ENCODE data around the gene IQSEC1.

IQSEC1 gene

DNA sequence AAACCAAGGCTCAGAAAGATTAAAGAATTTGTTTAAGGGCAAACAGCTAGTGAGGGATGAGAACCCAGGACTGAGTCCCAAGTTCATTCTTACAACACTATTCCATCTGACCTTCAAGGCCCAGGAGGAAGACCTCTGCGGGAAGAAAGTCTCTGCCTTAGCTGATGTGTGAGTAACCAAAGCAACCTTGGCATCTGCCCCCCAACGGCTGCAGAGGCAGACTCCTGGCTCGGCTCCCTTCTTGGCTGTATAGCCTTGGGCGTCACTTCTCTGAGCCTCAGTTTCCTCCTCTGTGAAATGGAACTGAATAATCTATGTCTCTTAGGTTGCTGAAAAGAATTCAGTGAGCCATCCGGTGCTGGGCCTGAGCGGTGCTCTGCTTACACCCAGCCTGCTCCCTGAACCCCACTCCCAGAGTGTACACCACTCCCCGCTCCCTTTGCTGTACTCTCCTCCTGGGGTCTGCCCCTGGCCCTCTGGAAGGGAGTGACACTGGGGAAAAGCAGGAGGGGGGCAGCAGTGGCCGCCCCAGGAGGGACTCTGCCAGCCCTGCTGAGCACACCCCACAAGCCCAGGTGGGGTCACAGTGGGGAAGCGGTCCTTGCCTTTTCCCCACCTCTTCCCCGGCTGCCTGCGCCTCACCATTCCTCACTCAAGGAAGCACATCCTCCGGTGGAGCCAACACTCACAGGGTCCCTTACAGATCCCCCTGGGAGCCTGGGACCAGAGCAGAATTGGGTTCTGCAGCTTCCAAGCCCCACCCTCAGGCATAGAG, 97.3 kb downstream of the IQSEC1 start:
- Histone ChIP-seq H3K36me3 (ENCODE audit: control insufficient read depth, low read depth, low read length) (no peaks in the 10 kb centered on the region), H3K27ac (ENCODE audit: low read length) (no peak overlapping the region), H3K4me1 (ENCODE audit: control insufficient read depth, low read depth, low read length) (peaks cover 7% of the 10 kb centered on the region), H3K9ac (ENCODE audit: low read length) (no peak overlapping the region), H3K27me3 (ENCODE audit: control insufficient read depth, insufficient read depth, low read length) (no peaks in the 10 kb centered on the region), H3K9me3 (ENCODE audit: control insufficient read depth, low read depth, low read length) (no peaks in the 10 kb centered on the region), H3K4me3 (ENCODE audit: low read length) (no peak overlapping the region)

- H3K36me3 ChIP-seq (ENCODE audit: control insufficient read depth, low read depth, low read length): no peaks in the 10 kb centered on the region
- no peak overlapping the region for H3K4me3 ChIP-seq (ENCODE audit: low read length)
- H3K9ac ChIP-seq (ENCODE audit: low read length): no peak overlapping the region
- H3K27me3 ChIP-seq (ENCODE audit: control insufficient read depth, insufficient read depth, low read length): peaks cover 3% of the 10 kb centered on the region
- H3K9me3 ChIP-seq (ENCODE audit: control insufficient read depth, low read depth, low read length): no peaks in the 10 kb centered on the region
- peaks cover 7% of the 10 kb centered on the region for H3K4me1 ChIP-seq (ENCODE audit: control insufficient read depth, low read depth, low read length)
- H3K27ac ChIP-seq (ENCODE audit: low read length): no peak overlapping the region
Measured at GRCh38 chr3:12974819-12975218, 98.4 kb downstream of the IQSEC1 start.

- peaks cover 9% of the 10 kb centered on the region for H3K4me1 ChIP-seq (ENCODE audit: control insufficient read depth, low read depth, low read length)
- H3K27me3 ChIP-seq (ENCODE audit: control insufficient read depth, insufficient read depth, low read length): peaks cover 8% of the 10 kb centered on the region
- H3K36me3 ChIP-seq (ENCODE audit: control insufficient read depth, low read depth, low read length): no peaks in the 10 kb centered on the region
- no peak overlapping the region for H3K4me3 ChIP-seq (ENCODE audit: low read length)
- H3K9me3 ChIP-seq (ENCODE audit: control insufficient read depth, low read depth, low read length): no peaks in the 10 kb centered on the region
- no peak overlapping the region for H3K27ac ChIP-seq (ENCODE audit: low read length)
- no peak overlapping the region for H3K9ac ChIP-seq (ENCODE audit: low read length)
Measured at GRCh38 chr3:12974334-12974733, 98.9 kb downstream of the IQSEC1 start.

GRCh38 chr3:12973827-12974226, 99.4 kb downstream of the IQSEC1 start:
- no peak overlapping the region for H3K4me3 ChIP-seq (ENCODE audit: low read length)
- no peaks in the 10 kb centered on the region for H3K36me3 ChIP-seq (ENCODE audit: control insufficient read depth, low read depth, low read length)
- no peak overlapping the region for H3K27ac ChIP-seq (ENCODE audit: low read length)
- peaks cover 13% of the 10 kb centered on the region for H3K27me3 ChIP-seq (ENCODE audit: control insufficient read depth, insufficient read depth, low read length)
- H3K4me1 ChIP-seq (ENCODE audit: control insufficient read depth, low read depth, low read length): peaks cover 11% of the 10 kb centered on the region
- no peak overlapping the region for H3K9ac ChIP-seq (ENCODE audit: low read length)
- H3K9me3 ChIP-seq (ENCODE audit: control insufficient read depth, low read depth, low read length): no peaks in the 10 kb centered on the region

- Histone ChIP-seq H3K36me3 (ENCODE audit: control insufficient read depth, low read depth, low read length) (no peaks in the 10 kb centered on the region), H3K27me3 (ENCODE audit: control insufficient read depth, insufficient read depth, low read length) (peaks cover 20% of the 10 kb centered on the region), H3K27ac (ENCODE audit: low read length) (no peak overlapping the region), H3K4me3 (ENCODE audit: low read length) (no peak overlapping the region), H3K9me3 (ENCODE audit: control insufficient read depth, low read depth, low read length) (no peaks in the 10 kb centered on the region), H3K4me1 (ENCODE audit: control insufficient read depth, low read depth, low read length) (peaks cover 13% of the 10 kb centered on the region), H3K9ac (ENCODE audit: low read length) (no peak overlapping the region)
Measured at GRCh38 chr3:12972781-12973702, 100.2 kb downstream of the IQSEC1 start.

GRCh38 chr3:12972043-12972442, 101.2 kb downstream of the IQSEC1 start:
- H3K27ac ChIP-seq (ENCODE audit: low read length): no peak overlapping the region
- no peak overlapping the region for H3K4me3 ChIP-seq (ENCODE audit: low read length)
- H3K4me1 ChIP-seq (ENCODE audit: control insufficient read depth, low read depth, low read length): peaks cover 7% of the 10 kb centered on the region
- no peaks in the 10 kb centered on the region for H3K36me3 ChIP-seq (ENCODE audit: control insufficient read depth, low read depth, low read length)
- no peak overlapping the region for H3K9ac ChIP-seq (ENCODE audit: low read length)
- H3K9me3 ChIP-seq (ENCODE audit: control insufficient read depth, low read depth, low read length): no peaks in the 10 kb centered on the region
- peaks cover 22% of the 10 kb centered on the region for H3K27me3 ChIP-seq (ENCODE audit: control insufficient read depth, insufficient read depth, low read length)

GRCh38 chr3:12970684-12971083, 102.5 kb downstream of the IQSEC1 start:
- peaks cover 22% of the 10 kb centered on the region for H3K27me3 ChIP-seq (ENCODE audit: control insufficient read depth, insufficient read depth, low read length)
- H3K4me1 ChIP-seq (ENCODE audit: control insufficient read depth, low read depth, low read length): peaks cover 7% of the 10 kb centered on the region
- H3K36me3 ChIP-seq (ENCODE audit: control insufficient read depth, low read depth, low read length): no peaks in the 10 kb centered on the region
- no peak overlapping the region for H3K9ac ChIP-seq (ENCODE audit: low read length)
- H3K9me3 ChIP-seq (ENCODE audit: control insufficient read depth, low read depth, low read length): no peaks in the 10 kb centered on the region
- no peak overlapping the region for H3K4me3 ChIP-seq (ENCODE audit: low read length)
- H3K27ac ChIP-seq (ENCODE audit: low read length): no peak overlapping the region

DNA sequence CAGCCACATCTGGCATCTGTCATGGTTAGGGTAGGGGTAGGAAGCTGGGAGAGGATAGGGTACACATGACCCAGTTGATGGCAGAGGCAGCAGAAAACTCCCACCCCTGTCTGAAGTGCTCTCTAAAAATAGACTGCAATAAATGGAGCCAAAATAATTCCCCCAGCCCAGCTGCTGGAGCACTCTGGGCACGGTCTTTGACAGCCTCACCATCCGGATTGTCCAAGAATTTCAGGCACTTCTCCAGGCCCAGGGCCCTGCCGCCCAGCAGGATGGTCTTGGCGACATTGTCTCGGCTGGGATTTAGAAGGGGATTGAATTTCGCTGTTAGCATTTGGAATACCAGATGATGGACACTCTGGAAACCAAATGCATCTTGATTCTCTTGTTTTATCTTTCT, 103.7 kb downstream of the IQSEC1 start:
- Histone ChIP-seq H3K27ac (ENCODE audit: low read length) (no peak overlapping the region), H3K9me3 (ENCODE audit: control insufficient read depth, low read depth, low read length) (no peaks in the 10 kb centered on the region), H3K4me3 (ENCODE audit: low read length) (no peak overlapping the region), H3K9ac (ENCODE audit: low read length) (no peak overlapping the region), H3K4me1 (ENCODE audit: control insufficient read depth, low read depth, low read length) (peaks cover 7% of the 10 kb centered on the region), H3K36me3 (ENCODE audit: control insufficient read depth, low read depth, low read length) (no peaks in the 10 kb centered on the region), H3K27me3 (ENCODE audit: control insufficient read depth, insufficient read depth, low read length) (peaks cover 22% of the 10 kb centered on the region)

GRCh38 chr3:12968541-12968940, 104.7 kb downstream of the IQSEC1 start:
- no peak overlapping the region for H3K27ac ChIP-seq (ENCODE audit: low read length)
- H3K36me3 ChIP-seq (ENCODE audit: control insufficient read depth, low read depth, low read length): no peaks in the 10 kb centered on the region
- no peaks in the 10 kb centered on the region for H3K9me3 ChIP-seq (ENCODE audit: control insufficient read depth, low read depth, low read length)
- H3K27me3 ChIP-seq (ENCODE audit: control insufficient read depth, insufficient read depth, low read length): peaks cover 22% of the 10 kb centered on the region
- H3K4me3 ChIP-seq (ENCODE audit: low read length): no peak overlapping the region
- no peak overlapping the region for H3K9ac ChIP-seq (ENCODE audit: low read length)
- peaks cover 7% of the 10 kb centered on the region for H3K4me1 ChIP-seq (ENCODE audit: control insufficient read depth, low read depth, low read length)

DNA sequence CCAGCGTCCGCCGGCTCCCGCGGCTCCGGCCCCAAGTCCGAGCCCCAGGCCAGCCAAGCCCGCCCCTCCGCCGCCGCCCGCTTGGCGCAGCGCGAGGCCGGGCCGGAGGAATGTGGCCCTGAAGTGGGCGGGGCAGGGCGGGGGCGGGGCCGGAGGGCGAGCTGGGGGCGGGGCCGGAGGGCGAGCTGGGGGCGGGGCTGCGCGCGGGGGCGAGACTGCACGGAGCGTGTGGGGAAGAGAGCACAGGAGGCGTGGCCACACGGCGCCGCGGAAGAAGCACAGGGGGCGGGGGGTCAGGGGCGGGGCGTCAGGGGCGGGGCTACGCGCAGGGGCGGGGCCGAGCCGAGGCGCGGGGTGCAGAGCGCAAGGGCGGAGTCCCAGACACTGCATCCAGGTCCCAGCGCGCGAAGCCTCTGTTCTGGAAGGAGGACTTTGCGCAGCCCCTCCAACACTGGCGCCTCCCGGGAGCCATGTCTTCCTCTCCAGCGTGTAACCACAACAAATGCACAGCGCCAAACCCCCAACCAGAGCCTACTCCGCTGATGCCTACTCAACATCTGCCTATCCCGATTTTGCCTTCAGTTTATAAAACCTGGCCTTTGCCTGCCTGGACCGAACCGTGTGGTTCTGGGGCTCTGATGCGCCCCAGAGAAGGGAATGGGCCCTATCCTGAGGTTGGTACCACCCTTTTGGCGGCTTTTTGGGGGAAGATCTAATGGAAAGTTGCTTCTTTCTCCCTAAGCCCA, 105.5 kb downstream of the IQSEC1 start:
- peak overlapping the region; percentile 73 for H3K4me3 ChIP-seq (ENCODE audit: low read length)
- no peaks in the 10 kb centered on the region for H3K36me3 ChIP-seq (ENCODE audit: control insufficient read depth, low read depth, low read length)
- H3K4me1 ChIP-seq (ENCODE audit: control insufficient read depth, low read depth, low read length): peaks cover 7% of the 10 kb centered on the region
- no peaks in the 10 kb centered on the region for H3K9me3 ChIP-seq (ENCODE audit: control insufficient read depth, low read depth, low read length)
- H3K9ac ChIP-seq (ENCODE audit: low read length): peak overlapping the region; percentile 62
- H3K27me3 ChIP-seq (ENCODE audit: control insufficient read depth, insufficient read depth, low read length): peaks cover 22% of the 10 kb centered on the region
- H3K27ac ChIP-seq (ENCODE audit: low read length): no peak overlapping the region

GRCh38 chr3:12966847-12967605, 106.2 kb downstream of the IQSEC1 start:
- Histone ChIP-seq H3K9me3 (ENCODE audit: control insufficient read depth, low read depth, low read length) (no peaks in the 10 kb centered on the region), H3K36me3 (ENCODE audit: control insufficient read depth, low read depth, low read length) (no peaks in the 10 kb centered on the region), H3K27me3 (ENCODE audit: control insufficient read depth, insufficient read depth, low read length) (peaks cover 22% of the 10 kb centered on the region), H3K4me1 (ENCODE audit: control insufficient read depth, low read depth, low read length) (peaks cover 7% of the 10 kb centered on the region), H3K27ac (ENCODE audit: low read length) (no peak overlapping the region), H3K4me3 (ENCODE audit: low read length) (peak overlapping the region; percentile 73), H3K9ac (ENCODE audit: low read length) (peak overlapping the region; percentile 62)

Measured in iPS-18a (cell line).